HG03108 (cell line): ENCODE data around the gene CDCA4.
"Not testable (repeated sequence)": the region's sequence is repeated elsewhere in the genome, so short reads cannot be mapped to it uniquely, and the experiment has no call there.

ENCODE experiments used
- ATAC-seq: cut with Tn5 transposase; IDR thresholded peaks from one replicate; pipeline ENCODE4 v1.9.1; 2021; ENCODE audit warnings: moderate library complexity; ENCODE audit not compliant: unreplicated experiment

Gene CDCA4

GRCh38 chr14:105020815-105021655 lies at the start of gene CDCA4:
Gene CDCA4 (minus strand): TSS chr14:105021083. CDS start chr14:105011929, 9,154 bp downstream.
- peak; percentile 70 for ATAC-seq

GRCh38 chr14:105069871-105070759 lies 49.2 kb upstream of the CDCA4 start:
- ATAC-seq, result peak; percentile 31

GRCh38 chr14:105069522-105069870 lies 48.6 kb upstream of the CDCA4 start:
- ATAC-seq, result no peak

GRCh38 chr14:105068818-105069217 lies 47.9 kb upstream of the CDCA4 start:
- no peak for ATAC-seq

GRCh38 chr14:105067969-105068301 lies 47.1 kb upstream of the CDCA4 start:
- ATAC-seq, result no peak

- ATAC-seq, result no peak
Measured at GRCh38 chr14:105067140-105067968, 46.5 kb upstream of the CDCA4 start.

- no peak for ATAC-seq
Measured at GRCh38 chr14:105066240-105067071, 45.6 kb upstream of the CDCA4 start.

GRCh38 chr14:105065280-105066228 lies 44.7 kb upstream of the CDCA4 start, which contains the start of gene GPR132:
Gene GPR132 (minus strand): TSS chr14:105065430. CDS start chr14:105055420, 10,010 bp downstream.
- ATAC-seq, result peak; percentile 55

- no peak for ATAC-seq
Measured at GRCh38 chr14:105064721-105065143, 43.8 kb upstream of the CDCA4 start.

- ATAC-seq, result no peak
Measured at GRCh38 chr14:105064001-105064400, 43.1 kb upstream of the CDCA4 start.

GRCh38 chr14:105063506-105063905 lies 42.6 kb upstream of the CDCA4 start:
- ATAC-seq, result not testable (repeated sequence)

GRCh38 chr14:105063056-105063455 lies 42.2 kb upstream of the CDCA4 start:
- ATAC-seq, result no peak

GRCh38 chr14:105062048-105062433 lies 41.2 kb upstream of the CDCA4 start:
- no peak for ATAC-seq

- no peak for ATAC-seq
Measured at GRCh38 chr14:105061428-105062047, 40.7 kb upstream of the CDCA4 start.

GRCh38 chr14:105060751-105061427 lies 40.0 kb upstream of the CDCA4 start:
- ATAC-seq, result no peak

GRCh38 chr14:105059925-105060565 lies 39.2 kb upstream of the CDCA4 start:
- no peak for ATAC-seq
